Loucy (cell line): ENCODE results near the gene CTSH.

ENCODE experiments used
- H2AFZ ChIP-seq: fragments of 200-600 bp; sonication (generic); 2 replicates; pipeline ENCODE4 v1.6.0; 2016; ENCODE audit warnings: antibody characterized with exemption, mild to moderate bottlenecking, low read length, moderate library complexity
- H3F3A ChIP-seq: fragments of 200-600 bp; 2 replicates; pipeline ENCODE4 v1.6.0; 2016; ENCODE audit warnings: antibody characterized with exemption, low read depth, mild to moderate bottlenecking
- H3K27me3 ChIP-seq: fragments of 200-600 bp; sonication (generic); 2 replicates; pipeline ENCODE4 v1.6.1; 2014; ENCODE audit warnings: low read length, mild to moderate bottlenecking; ENCODE audit not compliant: insufficient read depth, poor library complexity, severe bottlenecking
- H3K36me3 ChIP-seq: fragments of 200-600 bp; sonication (generic); 2 replicates; pipeline ENCODE4 v1.6.1; 2016; ENCODE audit warnings: low read length; ENCODE audit not compliant: insufficient read depth
- H3K4me1 ChIP-seq: fragments of 200-600 bp; sonication (generic); 2 replicates; pipeline ENCODE4 v1.5.1; 2014; ENCODE audit warnings: low read length, mild to moderate bottlenecking; ENCODE audit not compliant: insufficient read depth, poor library complexity, severe bottlenecking
- H3K4me2 ChIP-seq: fragments of 200-600 bp; sonication (generic); 2 replicates; pipeline ENCODE4 v1.6.0; 2014; ENCODE audit warnings: antibody characterized with exemption, low read length, low read depth, mild to moderate bottlenecking; ENCODE audit not compliant: poor library complexity, severe bottlenecking
- H3K4me3 ChIP-seq: fragments of 200-600 bp; sonication (generic); 2 replicates; pipeline ENCODE4 v1.5.1; 2014; ENCODE audit warnings: low read length, mild to moderate bottlenecking, mixed read lengths; ENCODE audit not compliant: poor library complexity, severe bottlenecking
- H3K79me2 ChIP-seq: fragments of 200-600 bp; sonication (generic); 2 replicates; pipeline ENCODE4 v1.6.1; 2014; ENCODE audit warnings: low read length; ENCODE audit not compliant: insufficient read depth
- H3K9ac ChIP-seq: fragments of 200-600 bp; sonication (generic); 2 replicates; pipeline ENCODE4 v1.6.0; 2014; ENCODE audit warnings: mild to moderate bottlenecking, low read depth, low read length, moderate library complexity; ENCODE audit not compliant: poor library complexity, severe bottlenecking
- H3K9me2 ChIP-seq: fragments of 200-600 bp; sonication (generic); replicated peaks from 2 replicates; pipeline ENCODE4 v1.6.1; 2016; ENCODE audit warnings: low read depth, low read length, mixed read lengths
- H3K9me3 ChIP-seq: fragments of 200-600 bp; sonication (generic); 2 replicates; pipeline ENCODE4 v1.6.1; 2014; ENCODE audit warnings: mild to moderate bottlenecking, antibody characterized with exemption, low read length, low read depth; ENCODE audit not compliant: insufficient read depth
- H4K20me1 ChIP-seq: fragments of 200-600 bp; sonication (generic); 2 replicates; pipeline ENCODE4 v1.6.0; 2014; ENCODE audit warnings: antibody characterized with exemption, low read length, mild to moderate bottlenecking; ENCODE audit not compliant: insufficient read depth, poor library complexity, severe bottlenecking
- EZH2phosphoT487 ChIP-seq: fragments of 200-600 bp; IDR thresholded peaks from 2 replicates; pipeline ENCODE4 v1.6.1; 2018; ENCODE audit warnings: antibody characterized with exemption, mild to moderate bottlenecking, moderate library complexity, borderline replicate concordance
- TF ChIP-seq, protein P1 (sequence below): fragments of 200-600 bp; sonication (generic); conservative IDR thresholded peaks from 2 replicates; pipeline ENCODE4 v1.5.1; 2014; ENCODE audit warnings: mild to moderate bottlenecking, antibody characterized with exemption, low read length

The CTSH gene, protein sequence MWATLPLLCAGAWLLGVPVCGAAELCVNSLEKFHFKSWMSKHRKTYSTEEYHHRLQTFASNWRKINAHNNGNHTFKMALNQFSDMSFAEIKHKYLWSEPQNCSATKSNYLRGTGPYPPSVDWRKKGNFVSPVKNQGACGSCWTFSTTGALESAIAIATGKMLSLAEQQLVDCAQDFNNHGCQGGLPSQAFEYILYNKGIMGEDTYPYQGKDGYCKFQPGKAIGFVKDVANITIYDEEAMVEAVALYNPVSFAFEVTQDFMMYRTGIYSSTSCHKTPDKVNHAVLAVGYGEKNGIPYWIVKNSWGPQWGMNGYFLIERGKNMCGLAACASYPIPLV

DNA sequence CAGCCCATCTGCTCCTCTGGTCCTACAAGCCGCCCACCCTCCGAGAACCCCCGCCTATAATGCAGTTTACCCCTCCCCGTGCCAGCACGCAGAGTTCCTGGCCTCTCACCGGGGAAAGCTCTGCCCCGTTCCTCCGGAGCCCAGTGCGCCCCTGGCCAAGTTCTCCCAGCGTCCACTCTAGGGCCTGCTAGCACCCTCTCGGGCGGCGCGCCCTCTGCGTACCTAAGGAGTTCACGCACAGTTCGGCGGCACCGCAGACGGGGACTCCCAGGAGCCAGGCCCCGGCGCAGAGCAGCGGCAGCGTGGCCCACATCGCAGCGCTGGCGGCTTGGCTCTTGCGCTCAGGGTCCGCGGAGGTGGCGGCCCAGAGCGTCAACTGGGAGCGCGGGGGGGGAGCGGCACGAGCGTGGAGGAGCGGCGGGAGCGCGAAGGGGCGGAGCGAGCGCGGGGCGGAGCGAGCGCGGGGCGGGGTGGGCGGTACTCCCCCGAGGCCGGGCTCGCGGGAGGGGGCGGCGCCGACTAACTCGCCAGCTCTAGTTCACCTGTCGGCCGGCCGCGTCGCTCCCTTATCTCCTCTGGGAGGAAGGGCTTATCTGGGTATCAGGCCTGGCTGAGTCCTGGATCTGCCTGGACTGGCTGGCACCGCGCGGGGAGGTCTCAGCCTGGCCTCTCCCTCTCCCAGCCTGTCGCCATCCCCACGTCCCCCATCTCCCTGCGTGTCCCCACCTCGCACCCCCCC, at the start of gene CTSH:
CTSH (minus strand) TSS at position 378 of the 739 bp plus-strand sequence; CDS start at position 313, 65 bp downstream.
- Histone ChIP-seq H3K79me2 (peaks cover 23% of the 10 kb centered on the region; the same call in 1 of the 2 replicates), H3K27me3 (no peaks in the 10 kb centered on the region), H4K20me1 (no peaks in the 10 kb centered on the region), H3K4me1 (peaks cover 19% of the 10 kb centered on the region), H3F3A (no peaks in the 10 kb centered on the region; the same call in 1 of the 2 replicates), H3K9me2 (no peaks in the 10 kb centered on the region), H2AFZ (peak within 1 kb of the TSS; percentile 92), H3K36me3 (no peaks in the 10 kb centered on the region), H3K9ac (peak within 1 kb of the TSS; percentile 78), H3K4me3 (peak within 1 kb of the TSS; percentile 89), H3K9me3 (no peaks in the 10 kb centered on the region), H3K4me2 (peak within 1 kb of the TSS; percentile 82)
- no peak for TF ChIP-seq EZH2phosphoT487

DNA sequence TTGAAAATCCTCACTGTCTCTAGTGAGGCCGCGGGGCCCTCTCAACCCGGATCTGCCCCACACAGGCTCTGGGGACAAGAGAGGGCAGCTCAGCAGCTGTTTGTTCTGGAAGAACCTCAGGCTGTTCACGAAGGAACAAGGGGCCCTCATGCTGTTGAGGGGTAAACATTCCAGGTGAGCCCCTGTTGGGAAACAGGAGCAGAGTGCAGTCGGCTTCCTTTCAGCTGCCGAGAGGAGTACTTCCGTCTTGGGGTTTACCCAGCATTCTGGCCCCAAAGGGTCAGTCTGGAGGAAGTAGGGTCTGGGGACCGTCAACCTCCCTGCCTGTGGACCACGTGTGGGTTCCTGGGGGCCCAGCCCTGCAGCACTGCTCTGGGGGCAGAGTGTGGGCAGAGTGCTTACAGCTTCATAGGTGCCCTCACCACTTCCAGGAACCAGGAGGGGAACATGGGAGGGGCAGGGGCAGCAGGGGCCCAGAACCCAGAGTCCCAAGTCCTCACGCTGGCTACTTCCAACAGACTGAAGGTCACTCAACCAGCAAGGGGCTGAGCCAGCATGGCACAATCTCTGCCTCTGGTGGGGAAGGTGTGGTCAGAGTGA, 49.2 kb upstream of the CTSH start:
- Histone ChIP-seq H3K36me3 (no peaks in the 10 kb centered on the region), H3K9ac (no peak overlapping the region), H3F3A (no peaks in the 10 kb centered on the region), H3K4me2 (no peak overlapping the region), H3K9me2 (no peaks in the 10 kb centered on the region), H2AFZ (no peak overlapping the region), H4K20me1 (no peaks in the 10 kb centered on the region), H3K27me3 (no peaks in the 10 kb centered on the region), H3K4me1 (peaks cover 9% of the 10 kb centered on the region), H3K79me2 (no peaks in the 10 kb centered on the region), H3K4me3 (no peak overlapping the region), H3K9me3 (no peaks in the 10 kb centered on the region)
- TF ChIP-seq, protein P1, sequence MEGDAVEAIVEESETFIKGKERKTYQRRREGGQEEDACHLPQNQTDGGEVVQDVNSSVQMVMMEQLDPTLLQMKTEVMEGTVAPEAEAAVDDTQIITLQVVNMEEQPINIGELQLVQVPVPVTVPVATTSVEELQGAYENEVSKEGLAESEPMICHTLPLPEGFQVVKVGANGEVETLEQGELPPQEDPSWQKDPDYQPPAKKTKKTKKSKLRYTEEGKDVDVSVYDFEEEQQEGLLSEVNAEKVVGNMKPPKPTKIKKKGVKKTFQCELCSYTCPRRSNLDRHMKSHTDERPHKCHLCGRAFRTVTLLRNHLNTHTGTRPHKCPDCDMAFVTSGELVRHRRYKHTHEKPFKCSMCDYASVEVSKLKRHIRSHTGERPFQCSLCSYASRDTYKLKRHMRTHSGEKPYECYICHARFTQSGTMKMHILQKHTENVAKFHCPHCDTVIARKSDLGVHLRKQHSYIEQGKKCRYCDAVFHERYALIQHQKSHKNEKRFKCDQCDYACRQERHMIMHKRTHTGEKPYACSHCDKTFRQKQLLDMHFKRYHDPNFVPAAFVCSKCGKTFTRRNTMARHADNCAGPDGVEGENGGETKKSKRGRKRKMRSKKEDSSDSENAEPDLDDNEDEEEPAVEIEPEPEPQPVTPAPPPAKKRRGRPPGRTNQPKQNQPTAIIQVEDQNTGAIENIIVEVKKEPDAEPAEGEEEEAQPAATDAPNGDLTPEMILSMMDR: no peak
- no peak for TF ChIP-seq EZH2phosphoT487

DNA sequence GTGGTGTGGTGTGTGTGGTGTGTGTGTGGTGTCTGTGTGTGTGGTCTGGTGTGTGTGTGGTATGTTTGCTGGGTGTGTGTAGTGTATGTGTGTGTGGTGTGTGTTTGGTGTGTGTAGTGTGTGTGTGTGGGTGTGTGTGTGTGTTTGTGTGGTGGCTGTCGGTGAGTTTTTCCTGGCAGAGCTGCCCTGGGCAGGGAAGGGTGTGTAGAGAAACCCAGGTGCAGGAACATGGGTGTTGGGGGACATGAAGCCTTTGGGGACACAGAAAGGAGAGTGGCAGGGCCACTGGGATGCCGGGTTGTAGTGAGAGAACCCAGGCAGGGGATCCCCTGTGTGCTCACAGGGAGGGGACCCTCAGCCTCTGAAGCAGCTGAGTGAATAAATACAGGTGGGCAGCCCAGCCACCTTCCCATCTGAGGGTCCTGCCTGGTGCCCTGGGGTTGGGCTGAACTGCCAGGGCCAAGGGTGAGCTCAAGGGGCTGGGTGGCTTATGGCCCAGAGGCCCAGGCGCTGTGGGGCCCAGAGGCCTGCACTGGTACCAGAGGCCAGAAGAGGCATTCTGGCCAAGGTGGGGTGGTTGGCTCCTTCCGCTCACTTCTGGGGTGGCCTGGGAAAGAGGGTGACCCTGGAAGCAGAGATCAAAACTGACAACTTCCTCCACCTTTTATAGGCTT, 48.5 kb upstream of the CTSH start:
- Histone ChIP-seq H3K36me3 (no peaks in the 10 kb centered on the region), H4K20me1 (no peaks in the 10 kb centered on the region)

More for the DNA sequence above, 48.5 kb upstream of the CTSH start:
- H2AFZ ChIP-seq: no peak overlapping the region
- H3K27me3 ChIP-seq: no peaks in the 10 kb centered on the region
- no peaks in the 10 kb centered on the region for H3K79me2 ChIP-seq
- no peaks in the 10 kb centered on the region for H3K9me3 ChIP-seq
- H3K4me2 ChIP-seq: no peak overlapping the region
- H3F3A ChIP-seq: no peaks in the 10 kb centered on the region
- H3K4me1 ChIP-seq: peaks cover 7% of the 10 kb centered on the region
- H3K9ac ChIP-seq: no peak overlapping the region
- H3K4me3 ChIP-seq: no peak overlapping the region
- no peak for TF ChIP-seq EZH2phosphoT487
- TF ChIP-seq, protein P1: no peak
- no peaks in the 10 kb centered on the region for H3K9me2 ChIP-seq
